ENCODE measurements around the gene ZMYND19. TPM values are rescaled to one million over a fixed set of nuclear protein-coding genes. Genes with fewer than 3 reads are reported as not detected.
"Not testable (repeated sequence)": the region's sequence is repeated elsewhere in the genome, so short reads cannot be mapped to it uniquely, and the experiment has no call there.

Gene ZMYND19
- total RNA-seq, 4 donors from 2014 or later, result 5.8 to 15.2 (median 11.8) TPM

- Histone ChIP-seq H3K9me3 (no peaks in the 10 kb centered on the region), H3K36me3 (peaks cover 0 to 29% of the 10 kb centered on the region in 2 donors), H3K4me3 (peak within 1 kb of the TSS; percentile 71 to 87 (median 76)), H3K27ac (peak within 1 kb of the TSS; percentile 95 to 99 (median 97)), H3K4me1 (peaks cover 33 to 38% of the 10 kb centered on the region in 2 donors), H3K27me3 (no peaks in the 10 kb centered on the region)
- TF ChIP-seq POLR2A (IDR thresholded peaks at IDR 0.05) (peak; percentile 88 to 96), CTCF (IDR thresholded peaks at IDR 0.05 in 4 of 5, conservative IDR thresholded peaks at IDR 0.05 in 1 of 5) (peak; percentile 36 to 89 (median 64))
- peak; percentile 63 to 70 for ATAC-seq
- in situ Hi-C loops (cut with MboI; ENCODE audit: low sequenced_read_pairs in 4 of 4) (no loop called here), intact Hi-C loops (cut with DNase I; ENCODE audit: low total_unique reads) (loop anchor here (1.0 kb wide), 3 partner anchors 27 to 128 kb away; partner anchors contain the start of genes ARRDC1, DPH7, EXD3 and NOXA1)
- DNase-seq, result peak; percentile 80 to 89
Measured at GRCh38 chr9:137551264-137552021, 38.9 kb downstream of the ZMYND19 start, which contains the start of gene MRPL41. TSS of gene MRPL41 (plus strand) at chr9:137551879. CDS start at chr9:137552082, 203 bp downstream.

- peak overlapping the region; percentile 91 to 99 (median 97) for H3K27ac ChIP-seq
- peak overlapping the region; percentile 63 to 77 (median 73) for H3K4me3 ChIP-seq
- H3K27me3 ChIP-seq; H3K9me3 ChIP-seq; DNase-seq; in situ Hi-C loops (cut with MboI; ENCODE audit: low sequenced_read_pairs in 4 of 4); ATAC-seq: not testable (repeated sequence)
- peaks cover 37 to 38% of the 10 kb centered on the region in 2 donors for H3K4me1 ChIP-seq
- intact Hi-C loops (cut with DNase I; ENCODE audit: low total_unique reads), result loop anchor here (1.0 kb wide), 3 partner anchors 27 to 128 kb away; partner anchors contain the start of genes ARRDC1, DPH7, EXD3 and NOXA1
- H3K36me3 ChIP-seq, result peaks cover 0 to 23% of the 10 kb centered on the region in 2 donors
Measured at GRCh38 chr9:137550958-137551263, 39.4 kb downstream of the ZMYND19 start.

GRCh38 chr9:137550231-137550621 is 40.1 kb downstream of the ZMYND19 start, which contains the start of gene PNPLA7:
TSS of gene PNPLA7 (minus strand) at chr9:137550402. CDS start at chr9:137550197, 205 bp downstream.
- Histone ChIP-seq H3K36me3 (peaks cover 0 to 17% of the 10 kb centered on the region in 2 donors), H3K27me3 (no peaks in the 10 kb centered on the region), H3K9me3 (no peaks in the 10 kb centered on the region), H3K4me1 (peaks cover 38 to 40% of the 10 kb centered on the region in 2 donors), H3K27ac (peak within 1 kb of the TSS; percentile 91 to 99 (median 97)), H3K4me3 (peak within 1 kb of the TSS; percentile 63 to 77 (median 76))
- in situ Hi-C loops (cut with MboI; ENCODE audit: low sequenced_read_pairs in 4 of 4), result no loop called here
- intact Hi-C loops (cut with DNase I; ENCODE audit: low total_unique reads), result no loop called here
- TF ChIP-seq POLR2A (IDR thresholded peaks at IDR 0.05), result peak in 1 of 2 donors; percentile 64
- no peak for TF ChIP-seq CTCF (IDR thresholded peaks at IDR 0.05 in 4 of 5, conservative IDR thresholded peaks at IDR 0.05 in 1 of 5)
- ATAC-seq, result peak; percentile 75 to 86
- DNase-seq, result peak; percentile 93 to 94

GRCh38 chr9:137547687-137548543 is 42.4 kb downstream of the ZMYND19 start:
- peak overlapping the region; percentile 91 to 99 (median 97) for H3K27ac ChIP-seq

More at GRCh38 chr9:137547687-137548543, 42.4 kb downstream of the ZMYND19 start:
- peaks cover 0 to 7% of the 10 kb centered on the region in 2 donors for H3K36me3 ChIP-seq
- ATAC-seq, result peak; percentile 9 to 27
- H3K9me3 ChIP-seq, result no peaks in the 10 kb centered on the region
- DNase-seq, result peak; percentile 52 to 75
- H3K4me1 ChIP-seq, result peaks cover 35 to 43% of the 10 kb centered on the region in 2 donors
- in situ Hi-C loops (cut with MboI; ENCODE audit: low sequenced_read_pairs in 4 of 4), result no loop called here
- TF ChIP-seq CTCF (IDR thresholded peaks at IDR 0.05 in 4 of 5, conservative IDR thresholded peaks at IDR 0.05 in 1 of 5) (no peak), POLR2A (IDR thresholded peaks at IDR 0.05) (no peak)
- no peaks in the 10 kb centered on the region for H3K27me3 ChIP-seq
- H3K4me3 ChIP-seq, result peak overlapping the region; percentile 0 to 31 (median 14)
- intact Hi-C loops (cut with DNase I; ENCODE audit: low total_unique reads), result no loop called here
